Measurements from ENCODE around the gene ITPA.

The ITPA gene

GRCh38 chr20:3229798-3230197, 20.5 kb downstream of the ITPA start:
- DNase-seq, result no peak

- no peak for DNase-seq
Observed at GRCh38 chr20:3231116-3231515, 21.8 kb downstream of the ITPA start.

- DNase-seq, result no peak
Observed at GRCh38 chr20:3231889-3232588, 22.7 kb downstream of the ITPA start.

GRCh38 chr20:3233131-3233990, 24.1 kb downstream of the ITPA start:
- DNase-seq, result no peak

GRCh38 chr20:3233991-3234498, 24.7 kb downstream of the ITPA start:
- no peak for DNase-seq

GRCh38 chr20:3235666-3236324, 26.5 kb downstream of the ITPA start:
- no peak for DNase-seq

GRCh38 chr20:3237011-3237957, 28.0 kb downstream of the ITPA start:
- DNase-seq, result no peak

- no peak for DNase-seq
Observed at GRCh38 chr20:3237958-3238615, 28.8 kb downstream of the ITPA start.

- no peak for DNase-seq
Observed at GRCh38 chr20:3238616-3239025, 29.3 kb downstream of the ITPA start.

- DNase-seq, result no peak
Observed at GRCh38 chr20:3239026-3239866, 29.9 kb downstream of the ITPA start, which contains the start of gene SLC4A11. SLC4A11 (minus strand) TSS chr20:3239190; CDS start chr20:3239137, 53 bp downstream.

- DNase-seq, result no peak
Observed at GRCh38 chr20:3239867-3240775, 30.8 kb downstream of the ITPA start.

- DNase-seq, result no peak
Observed at GRCh38 chr20:3240776-3241363, 31.6 kb downstream of the ITPA start.

- no peak for DNase-seq
Observed at GRCh38 chr20:3242172-3242692, 32.9 kb downstream of the ITPA start.

GRCh38 chr20:3243718-3244358, 34.5 kb downstream of the ITPA start:
- no peak for DNase-seq

GRCh38 chr20:3244613-3245012, 35.3 kb downstream of the ITPA start:
- DNase-seq, result no peak

GRCh38 chr20:3245156-3245555, 35.9 kb downstream of the ITPA start:
- no peak for DNase-seq

- DNase-seq, result no peak
Observed at GRCh38 chr20:3245711-3246110, 36.4 kb downstream of the ITPA start.

- DNase-seq, result no peak
Observed at GRCh38 chr20:3246682-3247081, 37.4 kb downstream of the ITPA start.
